CD4-positive, alpha-beta memory T cell (primary cell): ENCODE measurements around the gene USP47. TPM values are rescaled to one million over a fixed set of nuclear protein-coding genes. Genes with fewer than 3 reads are reported as not detected.

Experiments used
- CTCF ChIA-PET: fragments of 350-600 bp; sonication (Branson Sonifier 250); formaldehyde crosslinking; loops from one replicate; lab custom pipeline; 2021; ENCODE audit warnings: inconsistent platforms; ENCODE audit not compliant: partially characterized antibody; lab: Charles Lee
- POLR2A ChIA-PET: fragments of 350-600 bp; sonication (Branson Sonifier 250); formaldehyde crosslinking; loops from one replicate; lab custom pipeline; 2021; ENCODE audit not compliant: partially characterized antibody; lab: Charles Lee
- DNase-seq, 5 donors: peaks; one replicate each; pipeline versions ENCODE4 v3.0.0 to v3.0.0-alpha.2; 2020 to 2022; ENCODE audit warnings: mixed read lengths in 1 of 5
- H3K27ac ChIP-seq: one replicate; pipeline ENCODE4 v1.7.0; 2013; ENCODE audit warnings: low read depth, low read length
- H3K27me3 ChIP-seq: 2 replicates; pipeline ENCODE4 v1.7.0; 2013; ENCODE audit warnings: mild to moderate bottlenecking, low read length, moderate library complexity; ENCODE audit not compliant: insufficient read depth
- H3K36me3 ChIP-seq: 2 replicates; pipeline ENCODE4 v1.7.0; 2013; ENCODE audit warnings: mild to moderate bottlenecking, low read length, moderate library complexity; ENCODE audit not compliant: insufficient read depth
- H3K4me1 ChIP-seq: 2 replicates; pipeline ENCODE4 v1.7.0; 2013; ENCODE audit warnings: mild to moderate bottlenecking, low read length, moderate library complexity; ENCODE audit not compliant: insufficient read depth
- H3K4me3 ChIP-seq, 2 donors: one replicate each; pipeline ENCODE4 v1.7.0; 2013; ENCODE audit warnings: low read length in 2 of 2, mild to moderate bottlenecking in 1 of 2
- H3K9me3 ChIP-seq, 2 donors: one replicate each; pipeline ENCODE4 v1.7.0; 2013; ENCODE audit warnings: low read length in 2 of 2, control low read depth in 1 of 2; ENCODE audit not compliant: control insufficient read depth in 1 of 2
- H3K27ac Mint-ChIP-seq, 7 donors: one replicate each; pipeline ENCODE4 v1.8.0; 2020 to 2021; ENCODE audit warnings: mixed read lengths in 7 of 7, mild to moderate bottlenecking in 6 of 7, inconsistent platforms in 3 of 7, moderate library complexity in 3 of 7
- H3K27me3 Mint-ChIP-seq, 2 donors: one replicate each; pipeline ENCODE4 v1.8.0; 2020 to 2021; ENCODE audit warnings: mixed read lengths in 2 of 2
- H3K36me3 Mint-ChIP-seq, 2 donors: one replicate each; pipeline ENCODE4 v1.8.0; 2020 to 2021; ENCODE audit warnings: mixed read lengths in 2 of 2, inconsistent platforms in 1 of 2, mild to moderate bottlenecking in 1 of 2
- H3K4me1 Mint-ChIP-seq, 4 donors: one replicate each; pipeline ENCODE4 v1.8.0; 2020 to 2021; ENCODE audit warnings: mixed read lengths in 4 of 4, mild to moderate bottlenecking in 1 of 4
- H3K4me3 Mint-ChIP-seq, 8 donors: one replicate each; pipeline ENCODE4 v1.8.0; 2020 to 2021; ENCODE audit warnings: mixed read lengths in 8 of 8, mild to moderate bottlenecking in 7 of 8, moderate library complexity in 6 of 8, inconsistent platforms in 3 of 8
- H3K9me3 Mint-ChIP-seq, 8 donors: one replicate each; pipeline ENCODE4 v1.8.0; 2020 to 2021; ENCODE audit warnings: mixed read lengths in 8 of 8, mild to moderate bottlenecking in 5 of 8, inconsistent platforms in 3 of 8, moderate library complexity in 1 of 8
- intact Hi-C: fragments of 100-400 bp; cut with micrococcal nuclease; formaldehyde crosslinking; loops from one replicate; pipeline ENCODE4 v1.15.1; 2023
- polyA plus RNA-seq, 2 donors: library from polyadenylated mRNA; unstranded; fragments of 300-500 nt; fragmentation: Illumina TruSeq; gene quantifications; one replicate each; pipeline ENCODE4 v1.2.3, GENCODE V29; 2021
- total RNA-seq, 2 experiments: library from RNA; stranded (reverse); gene quantifications; one replicate each; pipeline ENCODE4 v1.2.3, GENCODE V29; 2021

Gene USP47
- total and polyA plus RNA-seq, 4 experiments from 2014 or later, result 43.7 to 65.9 (median 56.9) TPM

- Mint-ChIP-seq H3K4me3 (no peak overlapping the region), H3K4me1 (peaks cover 31 to 71% (median 50%) of the 10 kb centered on the region in 4 donors), H3K9me3 (no peaks in the 10 kb centered on the region), H3K27me3 (no peaks in the 10 kb centered on the region), H3K36me3 (peaks cover 33 to 36% of the 10 kb centered on the region in 2 donors), H3K27ac (no peak overlapping the region)
- DNase-seq, result no peak
- ChIA-PET CTCF (interaction anchor here (0.9 to 1.4 kb wide), 3 partner anchors 33 to 80 kb away, joined by 3 to 4 read pairs (median 3); no protein-coding TSS in a partner anchor), POLR2A (interaction anchor here (1.7 kb wide), 1 partner anchor 38 kb away, joined by 4 read pairs; no protein-coding TSS in a partner anchor)
- no peak overlapping the region for H3K27ac ChIP-seq
- no peaks in the 10 kb centered on the region for H3K9me3 ChIP-seq
- peaks cover 43% of the 10 kb centered on the region for H3K4me1 ChIP-seq
- intact Hi-C loops, result no loop called here
- H3K4me3 ChIP-seq, result no peak overlapping the region
- H3K36me3 ChIP-seq, result peaks cover 10% of the 10 kb centered on the region
- H3K27me3 ChIP-seq, result no peaks in the 10 kb centered on the region
Observed at GRCh38 chr11:11880179-11880578, 38.4 kb downstream of the USP47 start.

DNA sequence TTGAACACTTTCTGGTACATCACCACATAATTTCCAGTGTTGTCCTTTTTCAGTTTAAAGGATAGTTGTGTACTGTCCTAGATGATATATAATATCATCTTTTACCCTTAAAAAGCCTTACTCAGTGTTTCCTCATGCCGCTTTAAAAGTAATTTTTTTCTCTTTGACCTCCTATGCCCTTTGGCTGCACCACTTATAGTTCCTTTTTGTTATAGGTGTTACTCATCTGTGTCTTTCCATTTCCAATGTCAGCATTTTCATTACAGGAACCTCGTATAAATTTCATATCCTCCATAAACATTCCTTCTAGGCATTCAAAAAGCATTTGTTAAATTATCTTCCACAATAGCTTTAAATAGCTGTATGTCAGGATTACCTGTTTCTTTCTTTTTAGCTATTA lies 40.8 kb downstream of the USP47 start:
- peaks cover 28% of the 10 kb centered on the region for H3K4me1 ChIP-seq
- H3K27ac ChIP-seq, result no peak overlapping the region
- Mint-ChIP-seq H3K9me3 (no peaks in the 10 kb centered on the region), H3K36me3 (peaks cover 49 to 54% of the 10 kb centered on the region in 2 donors), H3K27me3 (no peaks in the 10 kb centered on the region), H3K27ac (peak overlapping the region in 1 of 7 donors; percentile 5), H3K4me1 (peaks cover 31 to 60% (median 45%) of the 10 kb centered on the region in 4 donors), H3K4me3 (no peak overlapping the region)
- H3K27me3 ChIP-seq, result no peaks in the 10 kb centered on the region
- H3K9me3 ChIP-seq, result no peaks in the 10 kb centered on the region
- intact Hi-C loops, result no loop called here
- H3K36me3 ChIP-seq, result peaks cover 27% of the 10 kb centered on the region
- DNase-seq, result no peak
- no peak overlapping the region for H3K4me3 ChIP-seq
- ChIA-PET POLR2A (interaction anchor here (1.0 kb wide), 1 partner anchor 40 kb away, joined by 3 read pairs; no protein-coding TSS in a partner anchor), CTCF (interaction anchor here (0.8 to 1.6 kb wide), 3 partner anchors 11 to 83 kb away, joined by 3 to 4 read pairs (median 4); no protein-coding TSS in a partner anchor)

DNA sequence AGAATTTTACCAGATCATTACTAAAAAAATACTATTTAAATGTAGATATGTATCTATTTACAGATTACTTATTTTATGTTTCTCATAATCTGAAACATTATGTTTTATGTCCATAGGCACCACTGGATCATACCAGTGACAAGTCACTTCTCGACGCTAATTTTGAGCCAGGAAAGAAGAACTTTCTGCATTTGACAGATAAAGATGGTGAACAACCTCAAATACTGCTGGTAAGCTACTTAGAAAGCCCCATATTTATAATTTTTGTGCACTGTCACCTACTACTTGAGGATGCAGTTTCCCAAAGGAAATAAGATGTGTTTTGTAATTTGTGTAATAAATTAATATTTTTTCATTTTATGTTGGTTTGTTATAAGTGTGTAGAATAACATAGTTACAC lies 42.6 kb downstream of the USP47 start:
- no peaks in the 10 kb centered on the region for H3K27me3 ChIP-seq
- H3K4me1 ChIP-seq, result peaks cover 28% of the 10 kb centered on the region
- H3K9me3 ChIP-seq, result no peaks in the 10 kb centered on the region
- no peak overlapping the region for H3K4me3 ChIP-seq
- DNase-seq, result no peak
- Mint-ChIP-seq H3K4me3 (no peak overlapping the region), H3K9me3 (peaks cover 0 to 2% (median 0%) of the 10 kb centered on the region in 8 donors), H3K27ac (no peak overlapping the region), H3K27me3 (no peaks in the 10 kb centered on the region), H3K36me3 (peaks cover 64 to 68% of the 10 kb centered on the region in 2 donors), H3K4me1 (peaks cover 27 to 58% (median 42%) of the 10 kb centered on the region in 4 donors)
- ChIA-PET CTCF (interaction anchor here (1.8 kb wide), 1 partner anchor 85 kb away, joined by 5 read pairs; no protein-coding TSS in a partner anchor), POLR2A (interaction anchor here (1.0 kb wide), 1 partner anchor 41 kb away, joined by 3 read pairs; no protein-coding TSS in a partner anchor)
- H3K27ac ChIP-seq, result no peak overlapping the region
- intact Hi-C loops, result no loop called here
- H3K36me3 ChIP-seq, result peaks cover 27% of the 10 kb centered on the region

- peaks cover 27% of the 10 kb centered on the region for H3K36me3 ChIP-seq
- CTCF ChIA-PET, result interaction anchor here (1.8 kb wide), 1 partner anchor 86 kb away, joined by 5 read pairs; no protein-coding TSS in a partner anchor
Observed at GRCh38 chr11:11884774-11885481, 43.2 kb downstream of the USP47 start.

GRCh38 chr11:11894486-11894885 lies 52.7 kb downstream of the USP47 start:
- Histone ChIP-seq H3K9me3 (no peaks in the 10 kb centered on the region), H3K27ac (no peak overlapping the region), H3K4me3 (no peak overlapping the region), H3K36me3 (peaks cover 17% of the 10 kb centered on the region), H3K4me1 (no peaks in the 10 kb centered on the region), H3K27me3 (no peaks in the 10 kb centered on the region)
- Mint-ChIP-seq H3K9me3 (no peaks in the 10 kb centered on the region), H3K4me3 (no peak overlapping the region), H3K27me3 (no peaks in the 10 kb centered on the region), H3K4me1 (peaks cover 4 to 13% (median 7%) of the 10 kb centered on the region in 4 donors), H3K27ac (no peak overlapping the region), H3K36me3 (peaks cover 21 to 51% of the 10 kb centered on the region in 2 donors)
- POLR2A ChIA-PET, result no interaction called here
- CTCF ChIA-PET, result no interaction called here
- intact Hi-C loops, result loop anchor here (2.0 kb wide), 1 partner anchor 96 kb away; no protein-coding TSS in a partner anchor
- DNase-seq, result no peak

More at GRCh38 chr11:11884774-11885481, 43.2 kb downstream of the USP47 start:
- peak in 1 of 5 donors; percentile 34 for DNase-seq
- Histone ChIP-seq H3K27me3 (no peaks in the 10 kb centered on the region), H3K9me3 (no peaks in the 10 kb centered on the region), H3K27ac (no peak overlapping the region), H3K4me1 (peaks cover 28% of the 10 kb centered on the region), H3K4me3 (no peak overlapping the region)
- intact Hi-C loops, result no loop called here
- POLR2A ChIA-PET, result interaction anchor here (1.0 kb wide), 1 partner anchor 41 kb away, joined by 3 read pairs; no protein-coding TSS in a partner anchor
- H3K27me3 Mint-ChIP-seq, result no peaks in the 10 kb centered on the region
- H3K9me3 Mint-ChIP-seq, result peaks cover 0 to 2% (median 0%) of the 10 kb centered on the region in 8 donors
- H3K4me3 Mint-ChIP-seq, result peak overlapping the region in 4 of 8 donors; percentile 5 to 61 (median 26)
- H3K27ac Mint-ChIP-seq, result peak overlapping the region in 5 of 7 donors; percentile 37 to 51 (median 45)
- H3K4me1 Mint-ChIP-seq, result peaks cover 27 to 55% (median 41%) of the 10 kb centered on the region in 4 donors
- peaks cover 64 to 71% of the 10 kb centered on the region in 2 donors for H3K36me3 Mint-ChIP-seq

- ChIA-PET CTCF (interaction anchor here (1.4 to 1.5 kb wide), 2 partner anchors 47 to 149 kb away, joined by 3 to 4 read pairs; no protein-coding TSS in a partner anchor), POLR2A (no interaction called here)
- Mint-ChIP-seq H3K27me3 (no peaks in the 10 kb centered on the region), H3K36me3 (peaks cover 26 to 48% of the 10 kb centered on the region in 2 donors), H3K4me1 (peaks cover 1 to 9% (median 7%) of the 10 kb centered on the region in 4 donors), H3K9me3 (no peaks in the 10 kb centered on the region), H3K27ac (peak overlapping the region in 2 of 7 donors; percentile 26 to 42), H3K4me3 (no peak overlapping the region)
- Histone ChIP-seq H3K36me3 (peaks cover 17% of the 10 kb centered on the region), H3K27ac (no peak overlapping the region), H3K27me3 (no peaks in the 10 kb centered on the region), H3K9me3 (no peaks in the 10 kb centered on the region), H3K4me1 (no peaks in the 10 kb centered on the region), H3K4me3 (no peak overlapping the region)
- DNase-seq, result no peak
- intact Hi-C loops, result loop anchor here (2.0 to 5.0 kb wide), 2 partner anchors 33 to 97 kb away; no protein-coding TSS in a partner anchor
Observed at GRCh38 chr11:11895672-11896071, 53.9 kb downstream of the USP47 start.

- Histone ChIP-seq H3K4me1 (no peaks in the 10 kb centered on the region), H3K9me3 (no peaks in the 10 kb centered on the region), H3K27ac (no peak overlapping the region), H3K4me3 (no peak overlapping the region), H3K27me3 (no peaks in the 10 kb centered on the region), H3K36me3 (peaks cover 14% of the 10 kb centered on the region)
- H3K4me3 Mint-ChIP-seq, result no peak overlapping the region
- ChIA-PET CTCF (interaction anchor here (1.1 to 1.5 kb wide), 2 partner anchors 44 to 100 kb away, joined by 4 to 6 read pairs; no protein-coding TSS in a partner anchor), POLR2A (no interaction called here)
- no peaks in the 10 kb centered on the region for H3K27me3 Mint-ChIP-seq
- peaks cover 0 to 1% (median 0%) of the 10 kb centered on the region in 8 donors for H3K9me3 Mint-ChIP-seq
- H3K36me3 Mint-ChIP-seq, result peaks cover 26 to 56% of the 10 kb centered on the region in 2 donors
- DNase-seq, result no peak
- intact Hi-C loops, result loop anchor here (5.0 kb wide), 1 partner anchor 36 kb away; no protein-coding TSS in a partner anchor
- H3K4me1 Mint-ChIP-seq, result peaks cover 0 to 10% (median 4%) of the 10 kb centered on the region in 4 donors
- peak overlapping the region in 1 of 7 donors; percentile 49 for H3K27ac Mint-ChIP-seq
Observed at GRCh38 chr11:11898648-11899047, 56.9 kb downstream of the USP47 start.
